GM21390 (cell line): ENCODE data around the gene TMPRSS13.

ENCODE experiments used
- ATAC-seq: cut with Tn5 transposase; IDR thresholded peaks from one replicate; pipeline ENCODE4 v1.9.1; 2021; ENCODE audit not compliant: unreplicated experiment

TMPRSS13 gene

GRCh38 chr11:117900121-117900648 is 29.0 kb downstream of the TMPRSS13 start:
- no peak for ATAC-seq

GRCh38 chr11:117898059-117898458 is 31.1 kb downstream of the TMPRSS13 start:
- no peak for ATAC-seq

GRCh38 chr11:117892651-117893050 is 36.6 kb downstream of the TMPRSS13 start:
- ATAC-seq, result no peak

GRCh38 chr11:117891362-117891761 is 37.8 kb downstream of the TMPRSS13 start:
- no peak for ATAC-seq

- ATAC-seq, result no peak
Measured at GRCh38 chr11:117888139-117888566, 41.0 kb downstream of the TMPRSS13 start.

GRCh38 chr11:117887431-117888138 is 41.6 kb downstream of the TMPRSS13 start:
- no peak for ATAC-seq

GRCh38 chr11:117885777-117886176 is 43.4 kb downstream of the TMPRSS13 start:
- ATAC-seq, result no peak

GRCh38 chr11:117884994-117885393 is 44.2 kb downstream of the TMPRSS13 start:
- no peak for ATAC-seq

- no peak for ATAC-seq
Measured at GRCh38 chr11:117883063-117883462, 46.1 kb downstream of the TMPRSS13 start.

- no peak for ATAC-seq
Measured at GRCh38 chr11:117882311-117882905, 46.8 kb downstream of the TMPRSS13 start.

- ATAC-seq, result no peak
Measured at GRCh38 chr11:117881217-117881616, 48.0 kb downstream of the TMPRSS13 start.

GRCh38 chr11:117879516-117880480 is 49.4 kb downstream of the TMPRSS13 start:
- ATAC-seq, result no peak

GRCh38 chr11:117878939-117879475 is 50.2 kb downstream of the TMPRSS13 start:
- ATAC-seq, result no peak

- no peak for ATAC-seq
Measured at GRCh38 chr11:117878314-117878938, 50.8 kb downstream of the TMPRSS13 start.

- no peak for ATAC-seq
Measured at GRCh38 chr11:117877120-117877784, 52.0 kb downstream of the TMPRSS13 start.

- no peak for ATAC-seq
Measured at GRCh38 chr11:117876341-117877119, 52.7 kb downstream of the TMPRSS13 start, which contains the start of gene FXYD6. FXYD6 (minus strand) TSS chr11:117876658; CDS start chr11:117842776, 33,882 bp downstream.

GRCh38 chr11:117876059-117876340 is 53.2 kb downstream of the TMPRSS13 start:
- no peak for ATAC-seq

- no peak for ATAC-seq
Measured at GRCh38 chr11:117875382-117876058, 53.7 kb downstream of the TMPRSS13 start.

- ATAC-seq, result no peak
Measured at GRCh38 chr11:117874910-117875381, 54.3 kb downstream of the TMPRSS13 start.
